ENCODE measurements around the gene TMEM132D. TPM values are rescaled to one million over a fixed set of nuclear protein-coding genes. Genes with fewer than 3 reads are reported as not detected.
A peak's percentile ranks its signal among the peaks of the same experiment; 100 is the strongest.

TMEM132D gene
- total RNA-seq, 1 experiment from 2014 or later: 1.4 TPM

DNA sequence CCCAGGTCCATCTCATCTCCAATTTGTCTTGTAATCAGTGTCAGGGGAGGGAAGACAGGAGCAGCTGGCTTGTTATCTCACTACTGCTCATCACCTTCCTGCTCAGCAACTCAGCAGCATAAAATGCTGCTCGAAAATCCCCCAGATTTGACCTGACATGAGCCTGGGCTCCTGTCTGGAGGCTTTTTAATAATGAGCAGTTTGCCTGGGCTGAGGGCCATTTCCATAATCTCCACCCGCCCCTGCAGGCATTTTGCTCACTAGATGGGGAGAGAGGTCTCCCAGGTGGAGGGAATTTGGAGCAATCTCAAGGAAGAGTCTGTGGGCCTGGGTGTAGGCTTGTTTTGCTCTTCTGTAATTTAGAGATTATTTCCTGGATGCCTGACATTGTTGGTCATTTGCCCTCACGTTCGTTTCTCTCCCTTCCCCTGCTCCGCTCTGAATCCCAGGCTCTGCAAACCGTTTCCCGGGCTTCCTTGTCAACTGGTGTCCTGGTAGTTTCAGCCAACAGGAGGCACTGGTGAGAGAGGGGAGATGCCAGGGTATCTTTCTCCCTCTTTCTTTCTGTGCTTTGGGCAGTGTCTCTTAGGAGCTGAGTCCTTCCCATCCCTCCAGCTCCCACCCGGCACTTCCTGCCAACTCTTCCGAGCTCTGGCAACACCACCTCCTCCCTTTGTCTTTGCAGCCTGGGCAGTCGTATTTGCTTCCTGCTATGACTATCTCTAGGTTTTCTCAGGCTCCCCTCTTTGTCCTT, 751.3 kb downstream of the TMEM132D start:
- TF ChIP-seq TCF7 (CRISPR knock-in tag; IDR thresholded peaks at IDR 0.05; ENCODE audit: low read depth) (no peak), PRDM15 (CRISPR knock-in tag; IDR thresholded peaks at IDR 0.05) (0 out of 2 replicates have a peak, but pooled peaks have one; percentile 24)
- DNase-seq (ENCODE audit: low spot score) (no peak), ATAC-seq (no peak)
- Mint-ChIP-seq H3K36me3 (peaks cover 49% of the 10 kb centered on the region), H3K27me3 (ENCODE audit: low read depth) (peaks cover 14% of the 10 kb centered on the region), H3K9me3 (peaks cover 44% of the 10 kb centered on the region), H3K4me3 (no peak overlapping the region), H3K27ac (no peak overlapping the region), H3K4me1 (no peaks in the 10 kb centered on the region)
- ChIA-PET CTCF (no interaction called here), POLR2A (no interaction called here)

- ATAC-seq (no peak), DNase-seq (ENCODE audit: low spot score) (no peak)
- TF ChIP-seq TEAD4 (CRISPR knock-in tag; IDR thresholded peaks at IDR 0.05): no peak
- no peak for TF ChIP-seq ZNF423 (CRISPR knock-in tag; IDR thresholded peaks at IDR 0.05)
- no peak for TF ChIP-seq ETV6 (CRISPR knock-in tag; IDR thresholded peaks at IDR 0.05)
- TF ChIP-seq NFE2L1 (CRISPR knock-in tag; IDR thresholded peaks at IDR 0.05): no peak
- Mint-ChIP-seq H3K27me3 (ENCODE audit: low read depth) (peaks cover 14% of the 10 kb centered on the region), H3K36me3 (peaks cover 63% of the 10 kb centered on the region), H3K4me3 (no peak overlapping the region), H3K27ac (no peak overlapping the region), H3K9me3 (peaks cover 58% of the 10 kb centered on the region), H3K4me1 (no peaks in the 10 kb centered on the region)
- CTCF ChIA-PET: no interaction called here
- POLR2A ChIA-PET: no interaction called here
These were observed 753.1 kb downstream of the TMEM132D start for GRCh38 chr12:129150721-129151120.

GRCh38 chr12:129145381-129145780, 758.4 kb downstream of the TMEM132D start:
- DNase-seq (ENCODE audit: low spot score): no peak
- no peak for ATAC-seq
- POLR2A ChIA-PET: no interaction called here
- Mint-ChIP-seq H3K4me1 (no peaks in the 10 kb centered on the region), H3K27me3 (ENCODE audit: low read depth) (peaks cover 10% of the 10 kb centered on the region), H3K4me3 (no peak overlapping the region), H3K9me3 (peaks cover 81% of the 10 kb centered on the region), H3K36me3 (peaks cover 79% of the 10 kb centered on the region), H3K27ac (no peak overlapping the region)
- CTCF ChIA-PET: no interaction called here
- TF ChIP-seq CDX4 (CRISPR knock-in tag; IDR thresholded peaks at IDR 0.05; ENCODE audit: borderline replicate concordance): no peak
- TF ChIP-seq NFYB (CRISPR knock-in tag; conservative IDR thresholded peaks at IDR 0.05; ENCODE audit: low read depth): no peak
- TF ChIP-seq OVOL2 (CRISPR knock-in tag; IDR thresholded peaks at IDR 0.05; ENCODE audit: borderline replicate concordance): no peak
- TF ChIP-seq SP1 (CRISPR knock-in tag; conservative IDR thresholded peaks at IDR 0.05): no peak
- no peak for TF ChIP-seq SOX15 (CRISPR knock-in tag; IDR thresholded peaks at IDR 0.05)
- no peak for TF ChIP-seq E2F5 (CRISPR knock-in tag; IDR thresholded peaks at IDR 0.05)
- TF ChIP-seq ETV6 (CRISPR knock-in tag; IDR thresholded peaks at IDR 0.05): no peak
- no peak for TF ChIP-seq E2F1 (CRISPR knock-in tag; IDR thresholded peaks at IDR 0.05)
- no peak for TF ChIP-seq ERG (CRISPR knock-in tag; IDR thresholded peaks at IDR 0.05)
- TF ChIP-seq, protein P1, sequence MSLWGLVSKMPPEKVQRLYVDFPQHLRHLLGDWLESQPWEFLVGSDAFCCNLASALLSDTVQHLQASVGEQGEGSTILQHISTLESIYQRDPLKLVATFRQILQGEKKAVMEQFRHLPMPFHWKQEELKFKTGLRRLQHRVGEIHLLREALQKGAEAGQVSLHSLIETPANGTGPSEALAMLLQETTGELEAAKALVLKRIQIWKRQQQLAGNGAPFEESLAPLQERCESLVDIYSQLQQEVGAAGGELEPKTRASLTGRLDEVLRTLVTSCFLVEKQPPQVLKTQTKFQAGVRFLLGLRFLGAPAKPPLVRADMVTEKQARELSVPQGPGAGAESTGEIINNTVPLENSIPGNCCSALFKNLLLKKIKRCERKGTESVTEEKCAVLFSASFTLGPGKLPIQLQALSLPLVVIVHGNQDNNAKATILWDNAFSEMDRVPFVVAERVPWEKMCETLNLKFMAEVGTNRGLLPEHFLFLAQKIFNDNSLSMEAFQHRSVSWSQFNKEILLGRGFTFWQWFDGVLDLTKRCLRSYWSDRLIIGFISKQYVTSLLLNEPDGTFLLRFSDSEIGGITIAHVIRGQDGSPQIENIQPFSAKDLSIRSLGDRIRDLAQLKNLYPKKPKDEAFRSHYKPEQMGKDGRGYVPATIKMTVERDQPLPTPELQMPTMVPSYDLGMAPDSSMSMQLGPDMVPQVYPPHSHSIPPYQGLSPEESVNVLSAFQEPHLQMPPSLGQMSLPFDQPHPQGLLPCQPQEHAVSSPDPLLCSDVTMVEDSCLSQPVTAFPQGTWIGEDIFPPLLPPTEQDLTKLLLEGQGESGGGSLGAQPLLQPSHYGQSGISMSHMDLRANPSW (CRISPR knock-in tag; conservative IDR thresholded peaks at IDR 0.05; ENCODE audit: low read depth): no peak
- TF ChIP-seq, protein P2, sequence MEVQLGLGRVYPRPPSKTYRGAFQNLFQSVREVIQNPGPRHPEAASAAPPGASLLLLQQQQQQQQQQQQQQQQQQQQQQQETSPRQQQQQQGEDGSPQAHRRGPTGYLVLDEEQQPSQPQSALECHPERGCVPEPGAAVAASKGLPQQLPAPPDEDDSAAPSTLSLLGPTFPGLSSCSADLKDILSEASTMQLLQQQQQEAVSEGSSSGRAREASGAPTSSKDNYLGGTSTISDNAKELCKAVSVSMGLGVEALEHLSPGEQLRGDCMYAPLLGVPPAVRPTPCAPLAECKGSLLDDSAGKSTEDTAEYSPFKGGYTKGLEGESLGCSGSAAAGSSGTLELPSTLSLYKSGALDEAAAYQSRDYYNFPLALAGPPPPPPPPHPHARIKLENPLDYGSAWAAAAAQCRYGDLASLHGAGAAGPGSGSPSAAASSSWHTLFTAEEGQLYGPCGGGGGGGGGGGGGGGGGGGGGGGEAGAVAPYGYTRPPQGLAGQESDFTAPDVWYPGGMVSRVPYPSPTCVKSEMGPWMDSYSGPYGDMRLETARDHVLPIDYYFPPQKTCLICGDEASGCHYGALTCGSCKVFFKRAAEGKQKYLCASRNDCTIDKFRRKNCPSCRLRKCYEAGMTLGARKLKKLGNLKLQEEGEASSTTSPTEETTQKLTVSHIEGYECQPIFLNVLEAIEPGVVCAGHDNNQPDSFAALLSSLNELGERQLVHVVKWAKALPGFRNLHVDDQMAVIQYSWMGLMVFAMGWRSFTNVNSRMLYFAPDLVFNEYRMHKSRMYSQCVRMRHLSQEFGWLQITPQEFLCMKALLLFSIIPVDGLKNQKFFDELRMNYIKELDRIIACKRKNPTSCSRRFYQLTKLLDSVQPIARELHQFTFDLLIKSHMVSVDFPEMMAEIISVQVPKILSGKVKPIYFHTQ (CRISPR knock-in tag; IDR thresholded peaks at IDR 0.05): no peak
- TF ChIP-seq HMGA2 (CRISPR knock-in tag; IDR thresholded peaks at IDR 0.05): no peak

Measured in WTC11 (cell line).